Measurements from ENCODE around the gene PDE8A.

The PDE8A gene

GRCh38 chr15:85003593-85004312 lies 22.1 kb downstream of the PDE8A start:
- Histone ChIP-seq H3K4me1 (ENCODE audit: control insufficient read depth, insufficient read depth, low read length) (peaks cover 39% of the 10 kb centered on the region), H3K27ac (ENCODE audit: extremely low read depth, low read depth, low read length) (no peak overlapping the region), H3K9me3 (ENCODE audit: control insufficient read depth, insufficient read depth, low read depth, low read length) (no peaks in the 10 kb centered on the region), H3K36me3 (ENCODE audit: control insufficient read depth in 2 of 2, insufficient read depth in 1 of 2, low read length in 2 of 2) (no peaks in the 10 kb centered on the region; a peak in 1 of 3 replicates), H3K4me3 (ENCODE audit: low read depth, low read length) (no peak overlapping the region)
- ChIA-PET POLR2A (interaction anchor here (1.0 kb wide), 1 partner anchor 23 kb away, joined by 3 read pairs; no protein-coding TSS in a partner anchor), CTCF (interaction anchor here (0.6 kb wide), 3 partner anchors 24 to 405 kb away, joined by 3 to 5 read pairs (median 4); no protein-coding TSS in a partner anchor)
- TF ChIP-seq KLF1 (tag by site-specific recombination; IDR thresholded peaks at IDR 0.05) (no peak), ZNF692 (tag by site-specific recombination; IDR thresholded peaks at IDR 0.05) (0 out of 2 replicates have a peak, but pooled peaks have one; percentile 36), ZFP69B (tag by site-specific recombination; IDR thresholded peaks at IDR 0.05) (0 out of 2 replicates have a peak, but pooled peaks have one; percentile 22)

- ChIA-PET POLR2A (no interaction called here), CTCF (interaction anchor here (1.2 kb wide), 1 partner anchor 27 kb away, joined by 3 read pairs; no protein-coding TSS in a partner anchor)
- no peak overlapping the region for H3K27ac ChIP-seq (ENCODE audit: extremely low read depth, low read depth, low read length)
- H3K36me3 ChIP-seq (ENCODE audit: control insufficient read depth in 2 of 2, insufficient read depth in 1 of 2, low read length in 2 of 2), result no peaks in the 10 kb centered on the region; a peak in 1 of 3 replicates
- no peak for TF ChIP-seq HOXD13 (CRISPR knock-in tag; IDR thresholded peaks at IDR 0.05; ENCODE audit: borderline replicate concordance)
- TF ChIP-seq ZNF776 (tag by site-specific recombination; IDR thresholded peaks at IDR 0.05; ENCODE audit: borderline replicate concordance), result no peak
- no peak for TF ChIP-seq ZIC2 (tag by site-specific recombination; IDR thresholded peaks at IDR 0.05)
- TF ChIP-seq ZBTB10 (tag by site-specific recombination; IDR thresholded peaks at IDR 0.05), result no peak
- TF ChIP-seq ZNF658 (tag by site-specific recombination; IDR thresholded peaks at IDR 0.05), result no peak
- TF ChIP-seq ZNF140 (tag by site-specific recombination; IDR thresholded peaks at IDR 0.05), result no peak
- TF ChIP-seq ZNF366 (tag by site-specific recombination; conservative IDR thresholded peaks at IDR 0.05), result no peak
- TF ChIP-seq PRDM1 (tag by site-specific recombination; IDR thresholded peaks at IDR 0.05), result no peak
- TF ChIP-seq ZEB2 (tag by site-specific recombination; IDR thresholded peaks at IDR 0.05), result no peak
- TF ChIP-seq ZNF10 (tag by site-specific recombination; IDR thresholded peaks at IDR 0.05), result no peak
- TF ChIP-seq TSHZ1 (tag by site-specific recombination; IDR thresholded peaks at IDR 0.05; ENCODE audit: borderline replicate concordance), result no peak
- no peak for TF ChIP-seq ZNF398 (tag by site-specific recombination; IDR thresholded peaks at IDR 0.05)
- TF ChIP-seq HOXA7 (CRISPR knock-in tag; IDR thresholded peaks at IDR 0.05; ENCODE audit: borderline replicate concordance), result no peak
- TF ChIP-seq ZNF350 (tag by site-specific recombination; IDR thresholded peaks at IDR 0.05), result no peak
- H3K4me1 ChIP-seq (ENCODE audit: control insufficient read depth, insufficient read depth, low read length), result peaks cover 47% of the 10 kb centered on the region
- no peaks in the 10 kb centered on the region for H3K9me3 ChIP-seq (ENCODE audit: control insufficient read depth, insufficient read depth, low read depth, low read length)
- no peak overlapping the region for H3K4me3 ChIP-seq (ENCODE audit: low read depth, low read length)
Observed at GRCh38 chr15:85004550-85004949, 22.9 kb downstream of the PDE8A start.
